GM04504 (cell line): Measurements from ENCODE around the gene OR8B8.
"Not testable (repeated sequence)": the region's sequence is repeated elsewhere in the genome, so short reads cannot be mapped to it uniquely, and the experiment has no call there.

Experiments used
- DNase-seq: peaks from one replicate; pipeline ENCODE4 v3.0.0-alpha.2; 2012; ENCODE audit warnings: low read depth

OR8B8 gene

DNA sequence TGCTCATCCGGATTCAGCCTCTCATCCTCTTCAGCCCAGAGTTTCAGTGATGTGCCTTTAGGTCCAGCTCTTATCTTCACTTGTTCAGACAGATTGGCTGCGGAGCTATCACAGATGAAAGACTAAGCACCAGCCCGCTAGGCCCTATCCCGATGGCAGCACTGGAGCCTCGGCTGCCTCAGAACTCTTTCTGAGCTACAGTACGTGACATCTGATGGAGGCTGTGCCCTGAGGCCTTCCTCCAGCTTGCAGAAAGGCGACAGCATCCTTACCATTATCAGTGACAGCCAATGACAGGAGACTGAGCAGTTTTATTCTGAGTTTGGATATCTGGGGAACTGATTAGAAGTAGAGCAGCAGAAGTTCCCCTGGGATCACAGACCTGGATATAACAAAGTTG, 4.0 kb downstream of the OR8B8 start:
- DNase-seq = no peak

DNA sequence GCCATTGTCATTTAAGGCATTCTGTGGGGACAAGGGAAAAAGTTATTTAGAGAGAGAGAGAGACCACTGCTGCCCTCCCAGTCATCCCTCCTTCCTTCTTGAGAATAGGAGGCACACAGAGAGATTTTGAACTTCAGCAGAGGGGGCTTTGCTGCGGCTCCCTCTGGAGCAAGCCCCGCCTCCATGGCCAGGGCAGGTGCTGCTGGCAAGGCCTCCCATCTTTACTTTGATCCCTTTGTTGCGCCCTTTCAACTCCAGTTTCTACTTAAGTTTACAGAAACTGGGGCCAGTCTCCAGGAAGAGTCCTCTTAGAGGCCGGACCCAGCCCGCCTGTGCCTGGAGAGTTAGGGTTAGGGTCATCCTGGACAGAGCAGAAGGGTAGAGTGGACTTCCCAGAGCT, 4.4 kb downstream of the OR8B8 start:
- DNase-seq = no peak

DNA sequence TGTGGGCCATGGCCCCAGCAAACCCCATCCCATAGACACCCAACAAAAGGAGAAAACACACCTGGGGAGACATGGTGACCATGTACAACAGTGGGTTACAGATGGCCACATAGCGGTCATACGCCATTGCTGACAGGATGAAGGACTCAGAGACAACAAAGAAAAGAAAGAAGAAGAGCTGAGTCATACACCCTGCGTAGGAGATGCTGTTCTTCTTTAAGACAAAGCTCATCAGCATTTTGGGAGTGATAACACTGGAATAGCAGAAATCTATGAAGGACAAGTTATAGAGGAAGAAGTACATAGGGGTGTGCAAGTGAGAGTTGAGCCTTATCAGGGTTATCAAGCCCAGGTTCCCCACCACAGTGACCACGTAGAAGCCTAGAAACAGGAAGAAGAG, 4.9 kb downstream of the OR8B8 start:
- no peak for DNase-seq

DNA sequence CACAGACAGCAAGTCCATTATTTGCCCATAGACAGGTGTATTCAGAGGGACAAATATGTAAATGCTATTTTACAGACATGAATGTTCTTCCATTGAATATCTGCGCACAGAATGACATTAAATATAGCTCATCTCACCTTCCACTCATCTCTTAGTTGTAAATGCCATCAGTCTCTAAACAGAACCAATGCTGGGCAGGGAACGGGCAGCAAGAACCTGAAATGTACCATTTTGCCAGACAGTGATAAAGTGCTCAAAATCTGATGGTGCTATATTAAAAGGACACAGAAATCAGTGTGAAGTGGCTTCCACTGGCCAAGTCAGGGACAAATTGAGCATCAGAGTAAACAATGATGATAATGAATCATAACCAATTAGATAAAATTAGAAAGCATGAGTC, 10.8 kb downstream of the OR8B8 start:
- DNase-seq = no peak

DNA sequence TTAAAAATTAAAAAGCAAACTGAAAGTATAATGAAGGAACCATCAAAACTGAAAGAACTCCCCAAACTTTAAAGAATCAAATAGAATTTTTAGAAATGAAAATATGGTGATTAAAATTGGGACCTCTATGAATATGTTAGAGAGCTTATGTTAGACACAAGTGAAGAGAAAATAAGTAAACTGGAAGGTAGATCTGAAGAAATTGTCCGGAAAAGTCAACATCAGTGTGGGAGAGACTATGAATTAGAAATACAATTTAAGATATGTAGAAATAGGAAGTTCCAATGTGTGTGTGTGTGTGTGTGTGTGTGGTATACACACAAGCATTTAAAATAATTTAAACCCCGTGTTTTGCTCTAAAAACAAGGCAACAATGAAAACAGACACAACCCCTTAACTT, 15.9 kb downstream of the OR8B8 start:
- no peak for DNase-seq

DNA sequence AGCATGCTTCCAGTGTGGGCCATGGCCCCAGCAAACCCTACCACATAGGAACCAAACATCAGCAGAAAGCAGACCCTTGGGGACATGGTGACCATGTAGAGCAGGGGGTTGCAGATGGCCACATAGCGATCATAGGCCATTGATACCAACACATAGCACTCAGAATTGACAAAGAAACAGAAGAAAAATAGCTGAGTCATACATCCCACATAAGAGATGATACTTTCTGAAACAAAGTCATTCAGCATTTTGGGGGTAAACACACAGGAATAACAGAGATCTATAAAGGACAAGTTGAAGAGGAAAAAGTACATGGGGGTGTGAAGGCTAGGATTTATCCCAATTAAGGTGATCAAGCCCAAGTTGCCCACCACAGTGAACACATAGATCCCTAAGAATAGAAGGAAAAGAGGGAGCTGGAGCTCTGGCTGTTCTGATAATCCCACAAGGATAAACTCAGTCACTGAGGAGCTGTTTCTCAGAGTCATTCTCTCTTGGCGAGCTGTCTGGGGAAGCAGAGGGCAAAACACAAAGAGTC, 21.0 kb downstream of the OR8B8 start, which contains the start of gene OR8B4:
Gene OR8B4, minus strand, starts transcription at position 488 of the 538 bp plus-strand sequence. Its CDS starts 0 bp downstream, at position 488.
- DNase-seq = no peak

DNA sequence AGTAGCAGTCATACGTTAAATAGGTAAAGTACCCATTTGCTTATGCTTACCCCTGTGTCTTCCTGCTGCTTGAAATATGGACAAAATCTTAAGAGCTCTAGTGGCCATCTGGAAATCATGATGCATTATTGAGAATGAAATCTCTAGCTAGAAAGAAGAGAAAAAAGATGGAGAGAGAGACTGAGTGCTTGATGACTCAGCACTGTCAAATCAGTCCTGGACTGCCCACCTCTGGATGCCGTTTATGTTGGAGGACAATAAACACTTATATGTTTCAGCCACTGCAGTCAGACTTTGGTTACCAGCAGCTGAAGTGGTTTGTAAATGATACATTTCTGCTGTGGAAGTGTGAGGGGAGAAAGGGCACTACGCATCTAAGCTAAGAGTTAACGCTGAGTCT, 24.5 kb downstream of the OR8B8 start:
- DNase-seq = no peak

DNA sequence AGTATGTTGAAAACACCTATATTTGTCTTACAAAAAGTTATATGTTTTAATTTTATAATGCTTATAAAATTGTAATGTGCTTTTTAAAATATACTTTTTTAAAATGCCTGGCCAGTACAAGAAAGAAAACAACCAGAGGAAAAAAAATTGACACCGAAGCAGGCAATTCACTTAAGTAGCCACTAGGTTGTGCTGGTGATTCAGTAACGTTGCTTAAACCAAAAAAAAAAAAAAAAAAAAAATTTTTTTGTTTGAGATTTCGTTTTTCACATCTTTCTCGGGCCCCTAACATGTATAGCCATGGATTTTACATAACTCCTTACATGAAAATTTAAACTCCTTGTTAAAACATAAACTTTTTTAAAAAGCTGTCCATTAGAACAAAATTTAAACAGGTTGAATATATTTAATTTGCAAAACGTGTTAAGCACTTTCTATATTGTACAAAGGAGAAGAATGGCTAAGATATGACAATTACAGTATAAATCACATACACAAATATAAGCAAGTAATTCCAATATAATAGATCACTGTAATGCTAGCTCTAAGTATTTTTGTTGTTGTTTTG, 30.1 kb downstream of the OR8B8 start:
- DNase-seq = no peak

DNA sequence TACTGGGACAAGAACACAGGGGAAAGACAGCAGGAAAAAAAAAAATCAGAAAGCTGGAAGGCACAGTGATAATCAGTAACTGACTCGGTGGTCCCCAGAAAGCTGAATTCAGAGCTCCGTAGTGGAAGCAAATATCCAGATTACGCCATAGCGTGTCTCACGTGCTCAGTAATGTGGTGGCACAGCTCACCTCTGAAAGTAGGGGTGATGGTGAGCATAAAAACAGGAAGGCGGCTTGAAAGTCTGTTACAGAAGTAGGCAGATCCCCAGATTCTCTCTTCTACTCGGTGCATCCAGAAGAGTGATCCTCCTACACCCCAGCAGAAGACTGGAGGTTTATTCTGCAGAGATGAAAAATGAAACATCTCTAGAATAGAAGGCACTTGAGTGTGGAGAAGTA, 35.6 kb downstream of the OR8B8 start:
- DNase-seq = no peak

DNA sequence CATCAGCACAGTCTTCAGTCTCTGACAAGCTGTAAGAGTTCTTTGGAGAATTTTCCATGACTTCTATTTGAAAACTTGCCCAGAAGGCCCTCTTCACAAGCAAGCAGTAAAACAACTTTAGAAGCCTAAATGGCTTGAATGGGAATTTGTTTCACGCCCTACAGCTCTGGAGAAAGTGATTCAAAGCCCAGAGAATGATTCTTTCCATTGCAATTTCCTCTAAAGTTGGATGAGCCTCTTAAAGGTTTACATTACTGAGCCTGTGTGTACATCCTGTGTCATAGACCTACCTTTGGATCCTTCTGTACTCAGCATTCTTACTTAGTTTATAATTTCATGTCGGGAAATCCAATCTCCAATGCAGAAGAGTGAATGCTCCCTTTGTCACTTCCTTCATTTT, 39.9 kb downstream of the OR8B8 start:
- DNase-seq = no peak

DNA sequence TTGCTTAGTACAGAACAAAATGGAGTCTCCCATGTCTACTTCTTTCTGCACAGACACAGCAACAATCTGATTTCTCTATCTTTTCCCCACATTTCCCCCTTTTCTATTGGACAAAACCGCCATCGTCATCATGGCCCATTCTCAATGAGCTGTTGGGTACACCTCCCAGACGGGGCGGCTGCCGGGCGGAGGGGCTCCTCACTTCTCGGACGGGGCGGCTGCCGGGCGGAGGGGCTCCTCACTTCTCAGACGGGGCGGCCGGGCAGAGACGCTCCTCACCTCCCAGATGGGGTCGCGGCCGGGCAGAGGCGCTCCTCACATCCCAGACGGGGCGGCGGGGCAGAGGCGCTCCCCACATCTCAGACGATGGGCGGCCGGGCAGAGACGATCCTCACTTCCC, 42.3 kb downstream of the OR8B8 start:
- DNase-seq = not testable (repeated sequence)

DNA sequence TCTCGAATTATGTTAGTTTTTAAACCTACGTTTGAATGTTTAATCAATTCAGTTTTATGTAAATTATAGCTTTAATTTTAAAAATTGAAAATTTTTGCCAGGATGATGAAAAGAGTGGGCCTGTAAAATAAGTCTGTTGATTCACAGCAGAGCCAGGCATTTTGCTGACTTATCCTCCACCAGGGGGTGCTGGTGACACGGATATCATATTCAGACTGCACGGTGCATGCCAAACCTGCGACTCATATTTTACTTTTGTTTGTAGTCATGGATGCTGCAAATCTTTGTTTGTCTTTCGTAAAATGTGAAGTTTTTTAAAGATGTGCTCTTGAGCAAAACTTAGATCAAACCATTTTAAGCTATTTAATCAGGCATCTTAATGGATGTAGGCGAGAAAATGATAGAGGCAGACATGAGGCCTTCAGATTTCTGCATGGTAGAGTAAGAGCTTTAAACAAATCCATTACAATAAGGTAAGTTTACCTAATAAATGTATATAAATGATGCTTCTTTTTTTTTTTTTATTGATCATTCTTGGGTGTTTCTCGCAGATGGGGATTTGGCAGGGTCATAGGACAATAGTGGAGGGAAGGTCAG, 43.1 kb downstream of the OR8B8 start:
- DNase-seq = peak; percentile 58

DNA sequence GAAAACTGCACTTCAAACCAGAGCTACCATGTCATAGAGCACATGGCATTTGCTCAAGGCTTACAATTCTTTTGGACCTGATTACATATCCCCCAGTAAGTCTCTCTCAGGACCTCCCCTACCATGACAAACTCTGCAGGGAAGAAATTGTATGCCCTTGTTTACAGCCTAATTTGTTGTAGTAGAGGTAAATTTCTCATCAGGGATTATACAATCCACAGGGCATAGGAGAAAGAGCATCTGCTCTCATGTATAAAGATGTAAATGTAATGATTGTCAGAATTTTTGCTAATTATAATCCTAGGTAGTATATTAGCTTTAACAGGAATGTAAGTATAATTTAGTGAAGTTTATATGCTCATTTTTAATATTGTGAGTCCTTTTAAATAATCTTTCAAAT, 46.6 kb downstream of the OR8B8 start, which contains the start of gene OR8B3:
Gene OR8B3, minus strand, starts transcription at position 101 of the 400 bp plus-strand sequence. CDS start 1,673 bp downstream, outside the sequence.
- DNase-seq = no peak

DNA sequence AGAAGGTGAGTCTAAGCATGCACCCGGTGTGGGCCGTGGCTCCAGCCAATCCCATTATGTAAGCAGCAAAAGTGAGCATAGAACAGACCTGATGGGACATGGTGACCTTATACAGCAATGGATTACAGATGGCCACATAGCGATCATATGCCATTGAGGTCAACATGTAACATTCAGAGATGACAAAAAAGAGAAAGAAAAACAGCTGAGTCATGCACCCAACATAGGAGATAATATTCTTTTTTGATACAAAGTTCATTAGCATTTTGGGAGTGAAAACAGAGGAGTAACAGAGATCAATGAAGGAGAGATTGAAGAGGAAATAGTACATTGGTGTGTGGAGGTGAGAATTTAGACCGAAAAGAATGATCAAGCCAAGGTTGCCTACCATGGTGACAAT, 48.6 kb downstream of the OR8B8 start:
- DNase-seq = not testable (repeated sequence)

DNA sequence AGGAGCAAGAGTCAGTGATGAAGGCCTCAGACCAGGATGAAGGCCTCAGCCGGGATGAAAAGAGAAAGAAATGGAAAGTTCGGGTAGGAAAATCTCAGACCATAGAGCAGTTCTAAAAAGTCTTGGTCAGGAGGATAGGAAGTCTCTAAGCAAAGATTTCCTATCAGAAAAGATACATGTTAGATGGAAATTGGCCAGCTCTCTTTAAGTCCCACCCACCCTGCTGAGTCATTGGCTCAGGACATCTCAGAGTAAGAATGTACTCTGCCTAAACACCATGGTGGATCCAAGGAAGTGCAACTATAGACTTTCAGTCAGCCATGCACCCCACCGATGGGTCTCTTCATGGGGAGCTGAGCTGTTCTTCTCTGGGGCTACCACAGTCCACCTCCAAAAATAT, 51.1 kb downstream of the OR8B8 start:
- DNase-seq = no peak
